ENCODE measurements around the gene KNSTRN.

DNA sequence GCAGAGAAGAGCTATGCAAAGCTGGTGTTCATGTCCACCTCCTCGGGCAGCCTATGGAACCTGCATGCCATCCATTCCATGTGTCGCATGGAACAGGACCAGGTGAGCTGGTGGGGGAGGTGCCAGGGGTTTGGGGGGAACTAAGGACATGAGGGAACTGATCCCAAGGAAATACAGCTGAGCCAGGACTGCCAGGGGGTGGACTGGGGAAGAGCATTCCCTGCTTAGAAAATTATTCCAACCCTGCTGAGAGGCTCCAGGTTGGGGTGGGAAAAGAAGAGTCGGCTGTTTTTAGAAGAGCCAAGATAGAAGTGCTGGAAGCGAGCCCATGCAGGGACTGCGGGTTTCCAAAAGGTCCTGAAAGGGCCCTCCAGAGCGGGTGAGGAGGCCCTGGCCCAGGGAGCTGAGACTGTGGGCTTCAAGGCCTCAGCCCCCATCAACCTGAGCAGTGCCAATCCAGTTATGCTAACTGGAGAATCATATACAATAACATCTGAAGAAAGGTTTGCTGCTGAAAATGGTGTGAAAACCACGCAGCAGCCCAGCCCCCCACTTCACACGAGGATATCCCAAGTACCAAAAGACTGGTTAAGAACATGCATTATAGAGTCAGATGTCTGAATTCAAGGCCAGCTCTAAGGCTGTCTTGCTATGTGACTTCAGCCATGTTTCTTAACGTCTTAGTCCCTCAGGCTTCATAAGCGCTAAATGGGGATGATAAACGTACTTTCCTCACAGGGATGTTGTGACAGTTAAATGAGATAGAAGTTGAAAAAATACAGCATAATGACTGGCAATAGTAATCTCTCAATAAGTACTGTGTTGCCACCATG is 16.7 kb upstream of the KNSTRN start:
- TF ChIP-seq CTCF (conservative IDR thresholded peaks at IDR 0.05; ENCODE audit: low read depth, low read length) (no peak), POLR2A (IDR thresholded peaks at IDR 0.05; ENCODE audit: low read depth, low read length) (no peak), RFX5 (IDR thresholded peaks at IDR 0.05; ENCODE audit: low read depth, low read length) (no peak), CEBPB (IDR thresholded peaks at IDR 0.05; ENCODE audit: low read depth, low read length) (no peak), MXI1 (IDR thresholded peaks at IDR 0.05; ENCODE audit: borderline replicate concordance, low read depth, low read length) (no peak)
- TF ChIP-seq, protein P1, sequence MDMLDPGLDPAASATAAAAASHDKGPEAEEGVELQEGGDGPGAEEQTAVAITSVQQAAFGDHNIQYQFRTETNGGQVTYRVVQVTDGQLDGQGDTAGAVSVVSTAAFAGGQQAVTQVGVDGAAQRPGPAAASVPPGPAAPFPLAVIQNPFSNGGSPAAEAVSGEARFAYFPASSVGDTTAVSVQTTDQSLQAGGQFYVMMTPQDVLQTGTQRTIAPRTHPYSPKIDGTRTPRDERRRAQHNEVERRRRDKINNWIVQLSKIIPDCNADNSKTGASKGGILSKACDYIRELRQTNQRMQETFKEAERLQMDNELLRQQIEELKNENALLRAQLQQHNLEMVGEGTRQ (IDR thresholded peaks at IDR 0.05; ENCODE audit: low read depth, low read length) = no peak
